Measurements from ENCODE around the gene VMP1.

VMP1 gene

GRCh38 chr17:59752446-59752845 is 45.0 kb downstream of the VMP1 start:
- ChIA-PET POLR2A (interaction anchor here (1.0 to 2.6 kb wide), 3 partner anchors 86 to 107 kb away, joined by 4 to 11 read pairs (median 5); no protein-coding TSS in a partner anchor), CTCF (interaction anchor here (0.6 to 6.0 kb wide), 17 partner anchors 19 to 928 kb away, joined by 3 to 73 read pairs (median 8); partner anchors contain the start of gene GDPD1)
- peaks cover 3 to 5% of the 10 kb centered on the region in 2 experiments; a peak in 2 of 3 replicates for H3K36me3 ChIP-seq (ENCODE audit: control insufficient read depth in 2 of 2, insufficient read depth in 1 of 2, low read length in 2 of 2)
- H3K27ac ChIP-seq (ENCODE audit: extremely low read depth, low read depth, low read length) = no peak overlapping the region
- H3K4me1 ChIP-seq (ENCODE audit: control insufficient read depth, insufficient read depth, low read length) = peaks cover 19% of the 10 kb centered on the region
- no peak overlapping the region for H3K4me3 ChIP-seq (ENCODE audit: low read depth, low read length)
- no peaks in the 10 kb centered on the region for H3K9me3 ChIP-seq (ENCODE audit: control insufficient read depth, insufficient read depth, low read depth, low read length)
- TF ChIP-seq ZNF416 (tag by site-specific recombination; IDR thresholded peaks at IDR 0.05) (no peak), ZBTB26 (tag by site-specific recombination; optimal IDR thresholded peaks at IDR 0.05) (no peak), ZNF19 (tag by site-specific recombination; IDR thresholded peaks at IDR 0.05; ENCODE audit: low read depth) (no peak), ZNF544 (tag by site-specific recombination; IDR thresholded peaks at IDR 0.05) (no peak), ZNF510 (tag by site-specific recombination; IDR thresholded peaks at IDR 0.05; ENCODE audit: insufficient replicate concordance) (no peak), OSR2 (tag by site-specific recombination; IDR thresholded peaks at IDR 0.05) (no peak), KLF10 (tag by site-specific recombination; IDR thresholded peaks at IDR 0.05) (no peak), ZNF121 (tag by site-specific recombination; IDR thresholded peaks at IDR 0.05) (no peak), HOXC10 (CRISPR knock-in tag; IDR thresholded peaks at IDR 0.05) (no peak), ZNF132 (tag by site-specific recombination; IDR thresholded peaks at IDR 0.05; ENCODE audit: borderline replicate concordance) (no peak), ZSCAN5A (tag by site-specific recombination; IDR thresholded peaks at IDR 0.05) (no peak), ZNF623 (tag by site-specific recombination; IDR thresholded peaks at IDR 0.05) (no peak), ZNF561 (tag by site-specific recombination; IDR thresholded peaks at IDR 0.05; ENCODE audit: borderline replicate concordance) (no peak)

GRCh38 chr17:59752922-59753321 is 45.5 kb downstream of the VMP1 start:
- ChIA-PET CTCF (interaction anchor here (0.6 to 6.0 kb wide), 29 partner anchors 9 to 929 kb away, joined by 3 to 73 read pairs (median 5); partner anchors contain the start of gene GDPD1), POLR2A (interaction anchor here (1.0 to 3.3 kb wide), 7 partner anchors 33 to 106 kb away, joined by 3 to 50 read pairs (median 11); no protein-coding TSS in a partner anchor)
- Histone ChIP-seq H3K36me3 (ENCODE audit: control insufficient read depth in 2 of 2, insufficient read depth in 1 of 2, low read length in 2 of 2) (peaks cover 2 to 6% of the 10 kb centered on the region in 2 experiments; a peak in 2 of 3 replicates), H3K9me3 (ENCODE audit: control insufficient read depth, insufficient read depth, low read depth, low read length) (no peaks in the 10 kb centered on the region), H3K27ac (ENCODE audit: extremely low read depth, low read depth, low read length) (no peak overlapping the region), H3K4me1 (ENCODE audit: control insufficient read depth, insufficient read depth, low read length) (peaks cover 19% of the 10 kb centered on the region), H3K4me3 (ENCODE audit: low read depth, low read length) (no peak overlapping the region)
- TF ChIP-seq ZSCAN5A (tag by site-specific recombination; IDR thresholded peaks at IDR 0.05) (no peak), ZNF148 (tag by site-specific recombination; IDR thresholded peaks at IDR 0.05; ENCODE audit: borderline replicate concordance) (no peak), ZNF366 (tag by site-specific recombination; conservative IDR thresholded peaks at IDR 0.05) (no peak), ZBTB10 (tag by site-specific recombination; IDR thresholded peaks at IDR 0.05) (no peak), ZSCAN16 (tag by site-specific recombination; IDR thresholded peaks at IDR 0.05) (no peak)
- TF ChIP-seq, protein P1, sequence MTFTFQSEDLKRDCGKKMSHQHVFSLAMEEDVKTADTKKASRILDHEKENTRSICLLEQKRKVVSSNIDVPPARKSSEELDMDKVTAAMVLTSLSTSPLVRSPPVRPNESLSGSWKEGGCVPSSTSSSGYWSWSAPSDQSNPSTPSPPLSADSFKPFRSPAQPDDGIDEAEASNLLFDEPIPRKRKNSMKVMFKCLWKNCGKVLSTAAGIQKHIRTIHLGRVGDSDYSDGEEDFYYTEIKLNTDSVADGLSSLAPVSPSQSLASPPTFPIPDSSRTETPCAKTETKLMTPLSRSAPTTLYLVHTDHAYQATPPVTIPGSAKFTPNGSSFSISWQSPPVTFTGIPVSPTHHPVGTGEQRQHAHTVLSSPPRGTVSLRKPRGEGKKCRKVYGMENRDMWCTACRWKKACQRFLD (tag by site-specific recombination; IDR thresholded peaks at IDR 0.05) = no peak
- TF ChIP-seq, protein P2, sequence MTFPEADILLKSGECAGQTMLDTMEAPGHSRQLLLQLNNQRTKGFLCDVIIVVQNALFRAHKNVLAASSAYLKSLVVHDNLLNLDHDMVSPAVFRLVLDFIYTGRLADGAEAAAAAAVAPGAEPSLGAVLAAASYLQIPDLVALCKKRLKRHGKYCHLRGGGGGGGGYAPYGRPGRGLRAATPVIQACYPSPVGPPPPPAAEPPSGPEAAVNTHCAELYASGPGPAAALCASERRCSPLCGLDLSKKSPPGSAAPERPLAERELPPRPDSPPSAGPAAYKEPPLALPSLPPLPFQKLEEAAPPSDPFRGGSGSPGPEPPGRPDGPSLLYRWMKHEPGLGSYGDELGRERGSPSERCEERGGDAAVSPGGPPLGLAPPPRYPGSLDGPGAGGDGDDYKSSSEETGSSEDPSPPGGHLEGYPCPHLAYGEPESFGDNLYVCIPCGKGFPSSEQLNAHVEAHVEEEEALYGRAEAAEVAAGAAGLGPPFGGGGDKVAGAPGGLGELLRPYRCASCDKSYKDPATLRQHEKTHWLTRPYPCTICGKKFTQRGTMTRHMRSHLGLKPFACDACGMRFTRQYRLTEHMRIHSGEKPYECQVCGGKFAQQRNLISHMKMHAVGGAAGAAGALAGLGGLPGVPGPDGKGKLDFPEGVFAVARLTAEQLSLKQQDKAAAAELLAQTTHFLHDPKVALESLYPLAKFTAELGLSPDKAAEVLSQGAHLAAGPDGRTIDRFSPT (tag by site-specific recombination; IDR thresholded peaks at IDR 0.05) = no peak
